ENCODE measurements around the gene FLCN.

DNA sequence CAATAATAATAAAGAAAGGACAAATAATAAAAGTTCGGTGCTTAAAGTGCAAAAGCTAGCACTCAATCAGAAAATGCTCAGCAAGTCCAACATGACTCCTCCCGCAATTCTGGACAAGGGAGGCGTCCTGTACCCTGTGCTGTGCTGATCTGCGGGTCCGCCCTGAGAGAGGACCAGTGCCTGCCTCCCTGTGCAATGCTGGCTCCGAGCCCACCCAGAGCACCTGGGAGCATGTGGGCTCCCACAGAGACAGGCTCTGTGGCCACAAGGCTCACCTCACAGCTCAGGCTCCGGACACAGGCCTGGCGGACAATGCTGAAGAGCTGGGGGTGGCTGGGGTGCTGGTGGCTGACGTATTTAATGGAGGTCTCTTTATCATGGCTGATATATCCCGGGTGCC is 11.1 kb downstream of the FLCN start:
- TF ChIP-seq SMC3 (conservative IDR thresholded peaks at IDR 0.05; ENCODE audit: poor library complexity) (no peak), EZH2 (IDR thresholded peaks at IDR 0.05; ENCODE audit: borderline replicate concordance, insufficient read depth, low read length, poor library complexity, severe bottlenecking) (no peak), POLR2AphosphoS5 (IDR thresholded peaks at IDR 0.05) (no peak), TAF1 (IDR thresholded peaks at IDR 0.05; ENCODE audit: low read depth) (no peak), RAD21 (conservative IDR thresholded peaks at IDR 0.05) (no peak), EP300 (conservative IDR thresholded peaks at IDR 0.05; ENCODE audit: poor library complexity, severe bottlenecking) (no peak)
- TF ChIP-seq, protein P1, sequence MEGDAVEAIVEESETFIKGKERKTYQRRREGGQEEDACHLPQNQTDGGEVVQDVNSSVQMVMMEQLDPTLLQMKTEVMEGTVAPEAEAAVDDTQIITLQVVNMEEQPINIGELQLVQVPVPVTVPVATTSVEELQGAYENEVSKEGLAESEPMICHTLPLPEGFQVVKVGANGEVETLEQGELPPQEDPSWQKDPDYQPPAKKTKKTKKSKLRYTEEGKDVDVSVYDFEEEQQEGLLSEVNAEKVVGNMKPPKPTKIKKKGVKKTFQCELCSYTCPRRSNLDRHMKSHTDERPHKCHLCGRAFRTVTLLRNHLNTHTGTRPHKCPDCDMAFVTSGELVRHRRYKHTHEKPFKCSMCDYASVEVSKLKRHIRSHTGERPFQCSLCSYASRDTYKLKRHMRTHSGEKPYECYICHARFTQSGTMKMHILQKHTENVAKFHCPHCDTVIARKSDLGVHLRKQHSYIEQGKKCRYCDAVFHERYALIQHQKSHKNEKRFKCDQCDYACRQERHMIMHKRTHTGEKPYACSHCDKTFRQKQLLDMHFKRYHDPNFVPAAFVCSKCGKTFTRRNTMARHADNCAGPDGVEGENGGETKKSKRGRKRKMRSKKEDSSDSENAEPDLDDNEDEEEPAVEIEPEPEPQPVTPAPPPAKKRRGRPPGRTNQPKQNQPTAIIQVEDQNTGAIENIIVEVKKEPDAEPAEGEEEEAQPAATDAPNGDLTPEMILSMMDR (IDR thresholded peaks at IDR 0.05; ENCODE audit: poor library complexity, severe bottlenecking), result no peak
- TF ChIP-seq, protein P2, sequence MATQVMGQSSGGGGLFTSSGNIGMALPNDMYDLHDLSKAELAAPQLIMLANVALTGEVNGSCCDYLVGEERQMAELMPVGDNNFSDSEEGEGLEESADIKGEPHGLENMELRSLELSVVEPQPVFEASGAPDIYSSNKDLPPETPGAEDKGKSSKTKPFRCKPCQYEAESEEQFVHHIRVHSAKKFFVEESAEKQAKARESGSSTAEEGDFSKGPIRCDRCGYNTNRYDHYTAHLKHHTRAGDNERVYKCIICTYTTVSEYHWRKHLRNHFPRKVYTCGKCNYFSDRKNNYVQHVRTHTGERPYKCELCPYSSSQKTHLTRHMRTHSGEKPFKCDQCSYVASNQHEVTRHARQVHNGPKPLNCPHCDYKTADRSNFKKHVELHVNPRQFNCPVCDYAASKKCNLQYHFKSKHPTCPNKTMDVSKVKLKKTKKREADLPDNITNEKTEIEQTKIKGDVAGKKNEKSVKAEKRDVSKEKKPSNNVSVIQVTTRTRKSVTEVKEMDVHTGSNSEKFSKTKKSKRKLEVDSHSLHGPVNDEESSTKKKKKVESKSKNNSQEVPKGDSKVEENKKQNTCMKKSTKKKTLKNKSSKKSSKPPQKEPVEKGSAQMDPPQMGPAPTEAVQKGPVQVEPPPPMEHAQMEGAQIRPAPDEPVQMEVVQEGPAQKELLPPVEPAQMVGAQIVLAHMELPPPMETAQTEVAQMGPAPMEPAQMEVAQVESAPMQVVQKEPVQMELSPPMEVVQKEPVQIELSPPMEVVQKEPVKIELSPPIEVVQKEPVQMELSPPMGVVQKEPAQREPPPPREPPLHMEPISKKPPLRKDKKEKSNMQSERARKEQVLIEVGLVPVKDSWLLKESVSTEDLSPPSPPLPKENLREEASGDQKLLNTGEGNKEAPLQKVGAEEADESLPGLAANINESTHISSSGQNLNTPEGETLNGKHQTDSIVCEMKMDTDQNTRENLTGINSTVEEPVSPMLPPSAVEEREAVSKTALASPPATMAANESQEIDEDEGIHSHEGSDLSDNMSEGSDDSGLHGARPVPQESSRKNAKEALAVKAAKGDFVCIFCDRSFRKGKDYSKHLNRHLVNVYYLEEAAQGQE (IDR thresholded peaks at IDR 0.05; ENCODE audit: borderline replicate concordance), result no peak

All from neural cell (in vitro differentiated cells).